Measurements from ENCODE around the gene IFRD1.

The IFRD1 gene

GRCh38 chr7:112517487-112517886 is 67.2 kb downstream of the IFRD1 start:
- Histone ChIP-seq H3K9ac (no peak overlapping the region), H3K4me3 (ENCODE audit: low read depth, low read length) (no peak overlapping the region), H3K27me3 (ENCODE audit: control insufficient read depth, insufficient read depth, low read length) (no peaks in the 10 kb centered on the region), H2AFZ (no peak overlapping the region), H3K9me3 (ENCODE audit: control insufficient read depth, low read length) (no peaks in the 10 kb centered on the region), H3K4me2 (ENCODE audit: low read length) (no peak overlapping the region), H3K27ac (no peak overlapping the region), H3K79me2 (no peaks in the 10 kb centered on the region), H3K4me1 (no peaks in the 10 kb centered on the region), H3K36me3 (ENCODE audit: control insufficient read depth, insufficient read depth, low read length) (no peaks in the 10 kb centered on the region)
- TF ChIP-seq, protein P1, sequence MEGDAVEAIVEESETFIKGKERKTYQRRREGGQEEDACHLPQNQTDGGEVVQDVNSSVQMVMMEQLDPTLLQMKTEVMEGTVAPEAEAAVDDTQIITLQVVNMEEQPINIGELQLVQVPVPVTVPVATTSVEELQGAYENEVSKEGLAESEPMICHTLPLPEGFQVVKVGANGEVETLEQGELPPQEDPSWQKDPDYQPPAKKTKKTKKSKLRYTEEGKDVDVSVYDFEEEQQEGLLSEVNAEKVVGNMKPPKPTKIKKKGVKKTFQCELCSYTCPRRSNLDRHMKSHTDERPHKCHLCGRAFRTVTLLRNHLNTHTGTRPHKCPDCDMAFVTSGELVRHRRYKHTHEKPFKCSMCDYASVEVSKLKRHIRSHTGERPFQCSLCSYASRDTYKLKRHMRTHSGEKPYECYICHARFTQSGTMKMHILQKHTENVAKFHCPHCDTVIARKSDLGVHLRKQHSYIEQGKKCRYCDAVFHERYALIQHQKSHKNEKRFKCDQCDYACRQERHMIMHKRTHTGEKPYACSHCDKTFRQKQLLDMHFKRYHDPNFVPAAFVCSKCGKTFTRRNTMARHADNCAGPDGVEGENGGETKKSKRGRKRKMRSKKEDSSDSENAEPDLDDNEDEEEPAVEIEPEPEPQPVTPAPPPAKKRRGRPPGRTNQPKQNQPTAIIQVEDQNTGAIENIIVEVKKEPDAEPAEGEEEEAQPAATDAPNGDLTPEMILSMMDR (IDR thresholded peaks at IDR 0.05): no peak

DNA sequence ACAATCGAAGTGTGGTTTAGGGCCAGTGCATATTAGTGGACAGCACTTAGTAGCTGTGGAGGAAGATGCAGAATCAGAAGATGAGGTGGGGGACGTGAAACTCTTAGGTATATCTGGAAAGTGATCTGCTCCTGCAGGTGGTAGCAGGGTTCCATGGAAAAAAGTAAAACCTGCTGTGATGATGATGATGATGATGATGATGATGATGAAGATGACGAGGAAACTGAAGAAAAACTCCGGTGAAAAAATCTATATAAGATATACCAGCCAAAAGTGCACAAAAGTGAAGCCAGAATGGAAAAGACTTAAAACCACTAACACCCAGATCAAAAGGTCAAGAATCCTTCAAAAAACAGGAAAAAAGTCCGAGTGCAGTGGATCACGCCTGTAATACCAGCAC is 70.5 kb downstream of the IFRD1 start:
- TF ChIP-seq, protein P1 (IDR thresholded peaks at IDR 0.05): no peak
- H3K79me2 ChIP-seq: no peaks in the 10 kb centered on the region

DNA sequence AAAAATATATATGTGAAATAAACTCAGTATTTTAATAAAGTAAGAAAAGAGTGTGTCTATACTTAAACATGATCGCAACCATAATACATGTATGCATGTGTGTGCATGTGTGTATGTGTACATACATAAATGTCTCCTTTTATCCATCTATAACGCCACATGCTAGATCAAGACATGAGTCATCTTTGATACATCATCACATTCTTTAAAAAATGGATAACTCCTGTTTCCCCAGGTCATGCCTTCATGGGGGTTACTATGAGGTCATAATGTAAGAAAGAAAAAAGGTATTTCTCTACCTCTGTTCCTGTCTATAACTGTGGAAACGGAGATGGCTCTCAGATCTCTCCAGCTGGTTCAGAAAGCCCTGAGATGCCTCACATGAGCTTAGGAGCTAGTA is 71.7 kb downstream of the IFRD1 start:
- TF ChIP-seq, protein P1 (IDR thresholded peaks at IDR 0.05): no peak
- Histone ChIP-seq H3K36me3 (ENCODE audit: control insufficient read depth, insufficient read depth, low read length) (no peaks in the 10 kb centered on the region), H3K79me2 (no peaks in the 10 kb centered on the region), H3K4me2 (ENCODE audit: low read length) (no peak overlapping the region), H3K9ac (no peak overlapping the region), H3K4me1 (no peaks in the 10 kb centered on the region), H3K4me3 (ENCODE audit: low read depth, low read length) (no peak overlapping the region), H3K27ac (no peak overlapping the region), H2AFZ (no peak overlapping the region), H3K27me3 (ENCODE audit: control insufficient read depth, insufficient read depth, low read length) (no peaks in the 10 kb centered on the region), H3K9me3 (ENCODE audit: control insufficient read depth, low read length) (no peaks in the 10 kb centered on the region)

More for the DNA sequence above, 70.5 kb downstream of the IFRD1 start:
- H3K9me3 ChIP-seq (ENCODE audit: control insufficient read depth, low read length): no peaks in the 10 kb centered on the region
- no peak overlapping the region for H3K4me2 ChIP-seq (ENCODE audit: low read length)
- H3K27me3 ChIP-seq (ENCODE audit: control insufficient read depth, insufficient read depth, low read length): no peaks in the 10 kb centered on the region
- no peak overlapping the region for H2AFZ ChIP-seq
- H3K4me1 ChIP-seq: no peaks in the 10 kb centered on the region
- H3K4me3 ChIP-seq (ENCODE audit: low read depth, low read length): no peak overlapping the region
- H3K36me3 ChIP-seq (ENCODE audit: control insufficient read depth, insufficient read depth, low read length): no peaks in the 10 kb centered on the region
- H3K9ac ChIP-seq: no peak overlapping the region
- H3K27ac ChIP-seq: no peak overlapping the region

- no peak overlapping the region for H3K4me2 ChIP-seq (ENCODE audit: low read length)
Measured at GRCh38 chr7:112523871-112524270, 73.6 kb downstream of the IFRD1 start.

More at GRCh38 chr7:112523871-112524270, 73.6 kb downstream of the IFRD1 start:
- H3K4me1 ChIP-seq: no peaks in the 10 kb centered on the region
- no peak overlapping the region for H2AFZ ChIP-seq
- no peak overlapping the region for H3K4me3 ChIP-seq (ENCODE audit: low read depth, low read length)
- H3K79me2 ChIP-seq: no peaks in the 10 kb centered on the region
- H3K27ac ChIP-seq: no peak overlapping the region
- TF ChIP-seq, protein P1 (IDR thresholded peaks at IDR 0.05): no peak
- no peaks in the 10 kb centered on the region for H3K36me3 ChIP-seq (ENCODE audit: control insufficient read depth, insufficient read depth, low read length)
- H3K9ac ChIP-seq: no peak overlapping the region
- no peaks in the 10 kb centered on the region for H3K27me3 ChIP-seq (ENCODE audit: control insufficient read depth, insufficient read depth, low read length)
- H3K9me3 ChIP-seq (ENCODE audit: control insufficient read depth, low read length): no peaks in the 10 kb centered on the region

Data from parathyroid adenoma (tissue), 2 donors.